ENCODE measurements around the gene DHX32.

DHX32 gene

GRCh38 chr10:125802739-125803138, 78.4 kb downstream of the DHX32 start:
- no peak for DNase-seq (ENCODE audit: low read depth)

- no peak for DNase-seq (ENCODE audit: low read depth)
Observed at GRCh38 chr10:125802131-125802530, 79.0 kb downstream of the DHX32 start.

- no peak for DNase-seq (ENCODE audit: low read depth)
Observed at GRCh38 chr10:125801574-125801973, 79.5 kb downstream of the DHX32 start.

GRCh38 chr10:125799451-125800182, 81.5 kb downstream of the DHX32 start:
- no peak for DNase-seq (ENCODE audit: low read depth)

- no peak for DNase-seq (ENCODE audit: low read depth)
Observed at GRCh38 chr10:125797994-125798662, 83.0 kb downstream of the DHX32 start.

- no peak for DNase-seq (ENCODE audit: low read depth)
Observed at GRCh38 chr10:125797424-125797823, 83.7 kb downstream of the DHX32 start.

- no peak for DNase-seq (ENCODE audit: low read depth)
Observed at GRCh38 chr10:125795637-125796190, 85.4 kb downstream of the DHX32 start.

GRCh38 chr10:125795128-125795527, 86.0 kb downstream of the DHX32 start:
- DNase-seq (ENCODE audit: low read depth): no peak

GRCh38 chr10:125792342-125793300, 88.5 kb downstream of the DHX32 start:
- DNase-seq (ENCODE audit: low read depth): no peak

GRCh38 chr10:125788156-125789034, 92.7 kb downstream of the DHX32 start:
- DNase-seq (ENCODE audit: low read depth): no peak
